ENCODE data around the gene CDCA5. TPM values are rescaled to one million over a fixed set of nuclear protein-coding genes. Genes with fewer than 3 reads are reported as not detected.

The CDCA5 gene
- total RNA-seq, 2 donors from 2014 or later: 2.3 to 17.8 TPM

GRCh38 chr11:65118097-65118837 lies 34.4 kb upstream of the CDCA5 start:
- Histone ChIP-seq H3K27ac (peak overlapping the region; percentile 51 to 54), H3K9me3 (no peaks in the 10 kb centered on the region), H3K4me3 (no peak overlapping the region), H3K36me3 (peaks cover 7 to 10% of the 10 kb centered on the region in 2 donors), H3K27me3 (replicated peaks; ENCODE audit: insufficient read depth) (no peaks in the 10 kb centered on the region), H3K4me1 (replicated peaks) (peaks cover 24% of the 10 kb centered on the region)
- no peak for DNase-seq (ENCODE audit: low spot score)
- 85% methylated on average over 18 of the region's 18 CpGs for WGBS
- intact Hi-C loops (cut with DNase I): loop anchor here (1.0 to 10.0 kb wide), 4 partner anchors 36 to 263 kb away; partner anchors contain the start of genes ATG2A, CDCA5 and ZFPL1
- no peak for TF ChIP-seq POLR2A (IDR thresholded peaks at IDR 0.05)
- TF ChIP-seq, protein P1, sequence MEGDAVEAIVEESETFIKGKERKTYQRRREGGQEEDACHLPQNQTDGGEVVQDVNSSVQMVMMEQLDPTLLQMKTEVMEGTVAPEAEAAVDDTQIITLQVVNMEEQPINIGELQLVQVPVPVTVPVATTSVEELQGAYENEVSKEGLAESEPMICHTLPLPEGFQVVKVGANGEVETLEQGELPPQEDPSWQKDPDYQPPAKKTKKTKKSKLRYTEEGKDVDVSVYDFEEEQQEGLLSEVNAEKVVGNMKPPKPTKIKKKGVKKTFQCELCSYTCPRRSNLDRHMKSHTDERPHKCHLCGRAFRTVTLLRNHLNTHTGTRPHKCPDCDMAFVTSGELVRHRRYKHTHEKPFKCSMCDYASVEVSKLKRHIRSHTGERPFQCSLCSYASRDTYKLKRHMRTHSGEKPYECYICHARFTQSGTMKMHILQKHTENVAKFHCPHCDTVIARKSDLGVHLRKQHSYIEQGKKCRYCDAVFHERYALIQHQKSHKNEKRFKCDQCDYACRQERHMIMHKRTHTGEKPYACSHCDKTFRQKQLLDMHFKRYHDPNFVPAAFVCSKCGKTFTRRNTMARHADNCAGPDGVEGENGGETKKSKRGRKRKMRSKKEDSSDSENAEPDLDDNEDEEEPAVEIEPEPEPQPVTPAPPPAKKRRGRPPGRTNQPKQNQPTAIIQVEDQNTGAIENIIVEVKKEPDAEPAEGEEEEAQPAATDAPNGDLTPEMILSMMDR (IDR thresholded peaks at IDR 0.05): no peak
- no peak for TF ChIP-seq POLR2AphosphoS5 (IDR thresholded peaks at IDR 0.05)

GRCh38 chr11:65117206-65118096 lies 33.6 kb upstream of the CDCA5 start, which contains the start of gene ZNHIT2:
Gene ZNHIT2 (minus strand): TSS chr11:65117701. CDS start chr11:65117653, 48 bp downstream.
- intact Hi-C loops (cut with DNase I): loop anchor here (1.0 to 10.0 kb wide), 4 partner anchors 35 to 263 kb away; partner anchors contain the start of genes ATG2A, CDCA5 and ZFPL1
- peak within 1 kb of the TSS; percentile 81 to 83 for H3K27ac ChIP-seq
- H3K9me3 ChIP-seq: no peaks in the 10 kb centered on the region
- H3K4me1 ChIP-seq (replicated peaks): peaks cover 24% of the 10 kb centered on the region
- DNase-seq (ENCODE audit: low spot score): peak; percentile 99
- H3K4me3 ChIP-seq: peak within 1 kb of the TSS; percentile 79 to 82
- no peaks in the 10 kb centered on the region for H3K27me3 ChIP-seq (replicated peaks; ENCODE audit: insufficient read depth)
- peaks cover 7 to 10% of the 10 kb centered on the region in 2 donors for H3K36me3 ChIP-seq
- under 1% methylated on average over 59 of the region's 89 CpGs for WGBS
- TF ChIP-seq POLR2AphosphoS5 (IDR thresholded peaks at IDR 0.05) (peak; percentile 99), POLR2A (IDR thresholded peaks at IDR 0.05) (peak; percentile 54)
- TF ChIP-seq, protein P1 (IDR thresholded peaks at IDR 0.05): peak; percentile 92 to 100 (median 98)

- 16% methylated on average over 56 of the region's 68 CpGs for WGBS
- intact Hi-C loops (cut with DNase I): loop anchor here (5.0 to 10.0 kb wide), 3 partner anchors 34 to 262 kb away; partner anchors contain the start of genes ATG2A, CDCA5 and ZFPL1
Observed at GRCh38 chr11:65116370-65117205, 32.7 kb upstream of the CDCA5 start.

More at GRCh38 chr11:65116370-65117205, 32.7 kb upstream of the CDCA5 start:
- H3K27ac ChIP-seq: peak overlapping the region; percentile 81 to 83
- peaks cover 24% of the 10 kb centered on the region for H3K4me1 ChIP-seq (replicated peaks)
- no peaks in the 10 kb centered on the region for H3K27me3 ChIP-seq (replicated peaks; ENCODE audit: insufficient read depth)
- TF ChIP-seq POLR2AphosphoS5 (IDR thresholded peaks at IDR 0.05): no peak
- no peak for TF ChIP-seq POLR2A (IDR thresholded peaks at IDR 0.05)
- TF ChIP-seq, protein P1 (IDR thresholded peaks at IDR 0.05): no peak
- peaks cover 7 to 10% of the 10 kb centered on the region in 2 donors for H3K36me3 ChIP-seq
- no peaks in the 10 kb centered on the region for H3K9me3 ChIP-seq
- DNase-seq (ENCODE audit: low spot score): no peak
- H3K4me3 ChIP-seq: peak overlapping the region; percentile 79 to 82
